Endodermal cell (in vitro differentiated cells): Measurements from ENCODE around the gene SPRR2A. TPM values are rescaled to one million over a fixed set of nuclear protein-coding genes. Genes with fewer than 3 reads are reported as not detected.

ENCODE experiments used
- DNase-seq: peaks from one replicate; pipeline ENCODE4 v3.0.0-alpha.2; 2017
- H3K27ac ChIP-seq: 2 replicates; pipeline ENCODE4 v1.5.1; 2013; ENCODE audit warnings: mild to moderate bottlenecking, low read depth, low read length, moderate library complexity
- H3K27me3 ChIP-seq: 2 replicates; pipeline ENCODE4 v1.6.1; 2013; ENCODE audit warnings: mild to moderate bottlenecking, low read length, moderate library complexity; ENCODE audit not compliant: insufficient read depth, control insufficient read depth, poor library complexity, severe bottlenecking
- H3K36me3 ChIP-seq: 2 replicates; pipeline ENCODE4 v1.7.0; 2013; ENCODE audit warnings: mild to moderate bottlenecking, low read length, moderate library complexity; ENCODE audit not compliant: control insufficient read depth, insufficient read depth
- H3K4me1 ChIP-seq: one replicate; pipeline ENCODE4 v1.7.0; 2013; ENCODE audit warnings: low read length; ENCODE audit not compliant: control insufficient read depth, insufficient read depth
- H3K4me3 ChIP-seq: 2 replicates; pipeline ENCODE4 v1.5.1; 2013; ENCODE audit warnings: mild to moderate bottlenecking, low read length, moderate library complexity
- H3K9ac ChIP-seq: 2 replicates; pipeline ENCODE4 v1.6.1; 2013; ENCODE audit warnings: mild to moderate bottlenecking, low read length, moderate library complexity; ENCODE audit not compliant: poor library complexity, severe bottlenecking; ENCODE audit errors: extremely low read depth
- H3K9me3 ChIP-seq: 2 replicates; pipeline ENCODE4 v1.6.1; 2013; ENCODE audit warnings: mild to moderate bottlenecking, low read length, moderate library complexity; ENCODE audit not compliant: control insufficient read depth
- H3K27ac Mint-ChIP-seq: 2 replicates; pipeline ENCODE4 v1.8.0; 2020; ENCODE audit warnings: mixed read lengths
- H3K27me3 Mint-ChIP-seq: 2 replicates; pipeline ENCODE4 v1.8.0; 2021; ENCODE audit warnings: mild to moderate bottlenecking, mixed read lengths; ENCODE audit not compliant: insufficient read depth
- H3K36me3 Mint-ChIP-seq: 2 replicates; pipeline ENCODE4 v1.8.0; 2020; ENCODE audit warnings: low read depth, mixed read lengths
- H3K4me1 Mint-ChIP-seq: 2 replicates; pipeline ENCODE4 v1.8.0; 2020; ENCODE audit warnings: mixed read lengths
- H3K4me3 Mint-ChIP-seq: 2 replicates; pipeline ENCODE4 v1.8.0; 2020; ENCODE audit warnings: mild to moderate bottlenecking, moderate library complexity, mixed read lengths
- H3K9me3 Mint-ChIP-seq: 2 replicates; pipeline ENCODE4 v1.8.0; 2020; ENCODE audit warnings: mild to moderate bottlenecking, mixed read lengths
- CTCF ChIP-seq: fragments of 200-600 bp; sonication (generic); conservative IDR thresholded peaks from 2 replicates; pipeline ENCODE4 v1.5.0; 2021; ENCODE audit warnings: antibody characterized with exemption, mild to moderate bottlenecking
- WGBS, 2 experiments: methylation state at CpG; one replicate each; pipeline versions ENCODE4 v1.1.5 to v1.1.7; 2013; ENCODE audit warnings: missing lambda C conversion rate in 2 of 2, mixed read lengths in 1 of 2; ENCODE audit not compliant: insufficient coverage in 1 of 2, insufficient read length in 1 of 2; 5-methylcytosine and 5-hydroxymethylcytosine counted together
- total RNA-seq, 2 donors: library from RNA; stranded (reverse); fragmentation: NEBNext Ultra II Directional in 1 of 2; extraction: Animal tissue kit (Norgen Biotek cat#: 25700) in 1 of 2; gene quantifications; 2 replicates in 1 of 2; 3 replicates in 1 of 2; pipeline ENCODE4 v1.2.1, GENCODE V29; 2021

Gene SPRR2A
- total RNA-seq, 2 donors from 2014 or later, result not detected

- Histone ChIP-seq H3K36me3 (no peaks in the 10 kb centered on the region), H3K9ac (no peak overlapping the region), H3K9me3 (peaks cover 9% of the 10 kb centered on the region), H3K27ac (no peak overlapping the region), H3K4me3 (no peak overlapping the region), H3K4me1 (no peaks in the 10 kb centered on the region), H3K27me3 (no peaks in the 10 kb centered on the region)
- Mint-ChIP-seq H3K9me3 (peaks cover 17% of the 10 kb centered on the region), H3K27ac (no peak overlapping the region), H3K4me3 (no peak overlapping the region), H3K27me3 (no peaks in the 10 kb centered on the region), H3K4me1 (no peaks in the 10 kb centered on the region), H3K36me3 (no peaks in the 10 kb centered on the region)
- TF ChIP-seq CTCF, result no peak
- no peak for DNase-seq
- WGBS, 2 experiments, result 89 to 90% methylated on average over 2 to 3 of the region's 3 CpGs
These were observed 24.4 kb upstream of the SPRR2A start for GRCh38 chr1:153081736-153082135.

GRCh38 chr1:153072806-153073726 is 15.8 kb upstream of the SPRR2A start:
- no peak overlapping the region for H3K9ac ChIP-seq
- H3K27ac ChIP-seq, result no peak overlapping the region
- H3K4me1 ChIP-seq, result no peaks in the 10 kb centered on the region
- no peaks in the 10 kb centered on the region for H3K27me3 Mint-ChIP-seq
- no peak overlapping the region for H3K4me3 ChIP-seq
- WGBS, 2 experiments, result 79 to 100% methylated on average over 2 to 4 of the region's 5 CpGs
- no peak overlapping the region for H3K4me3 Mint-ChIP-seq
- no peaks in the 10 kb centered on the region for H3K36me3 ChIP-seq
- no peaks in the 10 kb centered on the region for H3K27me3 ChIP-seq
- no peak overlapping the region for H3K27ac Mint-ChIP-seq
- H3K9me3 ChIP-seq, result no peaks in the 10 kb centered on the region
- H3K4me1 Mint-ChIP-seq, result no peaks in the 10 kb centered on the region
- no peaks in the 10 kb centered on the region for H3K36me3 Mint-ChIP-seq
- TF ChIP-seq CTCF, result no peak
- peaks cover 1% of the 10 kb centered on the region for H3K9me3 Mint-ChIP-seq
- DNase-seq, result no peak

- TF ChIP-seq CTCF, result no peak
- Histone ChIP-seq H3K27ac (no peak within 1 kb of the TSS), H3K4me1 (no peaks in the 10 kb centered on the region), H3K36me3 (no peaks in the 10 kb centered on the region), H3K9ac (no peak within 1 kb of the TSS), H3K4me3 (no peak within 1 kb of the TSS), H3K9me3 (no peaks in the 10 kb centered on the region), H3K27me3 (no peaks in the 10 kb centered on the region)
- Mint-ChIP-seq H3K27me3 (no peaks in the 10 kb centered on the region), H3K4me3 (no peak within 1 kb of the TSS), H3K36me3 (no peaks in the 10 kb centered on the region), H3K9me3 (no peaks in the 10 kb centered on the region), H3K4me1 (no peaks in the 10 kb centered on the region), H3K27ac (no peak within 1 kb of the TSS)
- WGBS, 2 experiments, result 34% methylated on average over 2 of the region's 2 CpGs; no CpG with 5 or more reads in 1 of the 2 experiments
- DNase-seq, result no peak
These were observed 14.2 kb upstream of the SPRR2A start, which contains the start of gene SPRR2B for GRCh38 chr1:153071511-153071910. Gene SPRR2B (minus strand): TSS chr1:153071611. CDS start chr1:153070839, 772 bp downstream.
